ENCODE results near the gene COG5. TPM values are rescaled to one million over a fixed set of nuclear protein-coding genes. Genes with fewer than 3 reads are reported as not detected.
A peak's percentile ranks its signal among the peaks of the same experiment; 100 is the strongest.

COG5 gene
- total RNA-seq, 2 experiments from 2014 or later: 40.9 to 60.2 TPM

- Histone ChIP-seq H3K4me1 (ENCODE audit: insufficient read depth, low read length, poor library complexity, severe bottlenecking) (peaks cover 18% of the 10 kb centered on the region), H3K4me2 (ENCODE audit: low read length) (peak overlapping the region; percentile 92), H3K4me3 (ENCODE audit: low read depth, low read length, poor library complexity, severe bottlenecking) (peak overlapping the region; percentile 85), H2AFZ (ENCODE audit: low read length) (peak overlapping the region; percentile 91), H3K9me2 (ENCODE audit: insufficient read depth, low read length) (no peaks in the 10 kb centered on the region), H3K9me3 (ENCODE audit: low read length) (no peaks in the 10 kb centered on the region), H3K79me2 (ENCODE audit: insufficient read depth, low read depth, low read length) (peaks cover 13% of the 10 kb centered on the region), H4K20me1 (ENCODE audit: insufficient read depth, low read length) (no peaks in the 10 kb centered on the region), H3K27ac (ENCODE audit: low read depth, low read length, poor library complexity, severe bottlenecking) (peak overlapping the region; percentile 45), H3K36me3 (ENCODE audit: insufficient read depth, low read length) (peaks cover 38% of the 10 kb centered on the region)
- DNase-seq (ENCODE audit: low spot score): no peak
- ChIA-PET POLR2A (interaction anchor here (1.1 kb wide), 1 partner anchor 16 kb away, joined by 3 read pairs; no protein-coding TSS in a partner anchor), CTCF (ENCODE audit: unreplicated experiment) (no interaction called here)
- TF ChIP-seq EZH2phosphoT487 (IDR thresholded peaks at IDR 0.05; ENCODE audit: borderline replicate concordance, low read depth, low read length): no peak
- intact Hi-C loops (cut with micrococcal nuclease; ENCODE audit: unreplicated experiment): loop anchor here (1.0 to 10.0 kb wide), 4 partner anchors 18 to 294 kb away; partner anchors contain the start of genes COG5 and DUS4L
- BruUV-seq (replicated peaks): TSS peak; percentile 65
These were observed 17.1 kb upstream of the COG5 start for GRCh38 chr7:107580716-107581383.

DNA sequence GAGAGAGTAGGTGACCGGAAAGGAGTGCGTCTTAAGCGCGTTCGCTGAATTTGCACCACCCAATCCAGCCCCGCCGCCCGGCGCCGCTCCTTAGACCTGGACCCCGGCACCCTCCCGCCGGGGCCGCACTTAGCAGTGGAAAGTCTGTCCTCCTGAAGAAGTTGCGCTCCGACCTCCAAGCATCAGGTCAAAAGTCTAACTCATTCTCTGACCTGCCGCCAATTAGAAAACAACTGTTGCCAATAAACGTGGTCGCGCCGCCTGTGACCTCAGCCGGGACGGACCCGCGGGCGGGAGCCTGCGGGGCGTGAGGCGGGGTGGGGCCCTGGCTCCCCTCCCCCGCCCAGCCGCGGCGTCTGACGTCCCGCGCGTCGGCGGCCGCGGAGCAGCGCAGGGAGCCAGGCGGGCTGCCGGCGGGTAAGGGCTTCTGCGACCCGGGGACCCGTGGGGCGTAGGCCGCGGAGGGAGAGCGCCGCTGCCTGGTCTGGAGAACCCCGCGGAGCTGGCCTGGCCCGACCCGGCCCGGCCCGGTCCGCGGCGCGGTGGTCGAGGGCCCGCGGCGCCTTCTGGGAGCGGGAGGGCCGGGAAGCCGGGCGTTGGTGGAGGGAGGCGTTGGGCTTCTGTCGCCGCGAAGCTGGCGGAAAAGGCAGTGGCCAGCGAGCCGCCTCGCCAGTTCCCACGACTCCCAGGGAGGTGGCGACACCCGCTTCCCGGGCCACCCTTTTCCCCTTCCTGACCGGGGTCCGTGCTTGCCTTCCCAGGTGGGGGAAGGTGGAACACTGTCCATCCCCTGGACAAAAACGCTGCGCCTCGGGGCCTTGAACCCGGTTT, 16.4 kb upstream of the COG5 start, which contains the start of gene BCAP29:
BCAP29 (plus strand) TSS at position 362 of the 831 bp plus-strand sequence. CDS start 527 bp downstream, outside the sequence.
- TF ChIP-seq CTCF (conservative IDR thresholded peaks at IDR 0.05; ENCODE audit: low read length) (peak; percentile 39), EZH2phosphoT487 (IDR thresholded peaks at IDR 0.05; ENCODE audit: borderline replicate concordance, low read depth, low read length) (no peak)
- intact Hi-C loops (cut with micrococcal nuclease; ENCODE audit: unreplicated experiment): loop anchor here (1.0 to 10.0 kb wide), 4 partner anchors 17 to 295 kb away; partner anchors contain the start of genes COG5 and DUS4L
- Histone ChIP-seq H3K27ac (ENCODE audit: low read depth, low read length, poor library complexity, severe bottlenecking) (peak within 1 kb of the TSS; percentile 45), H3K9me3 (ENCODE audit: low read length) (no peaks in the 10 kb centered on the region), H3K4me2 (ENCODE audit: low read length) (peak within 1 kb of the TSS; percentile 92), H3K79me2 (ENCODE audit: insufficient read depth, low read depth, low read length) (peaks cover 13% of the 10 kb centered on the region), H3K36me3 (ENCODE audit: insufficient read depth, low read length) (peaks cover 42% of the 10 kb centered on the region), H3K9me2 (ENCODE audit: insufficient read depth, low read length) (no peaks in the 10 kb centered on the region), H3K4me1 (ENCODE audit: insufficient read depth, low read length, poor library complexity, severe bottlenecking) (peaks cover 18% of the 10 kb centered on the region), H3K4me3 (ENCODE audit: low read depth, low read length, poor library complexity, severe bottlenecking) (peak within 1 kb of the TSS; percentile 85), H4K20me1 (ENCODE audit: insufficient read depth, low read length) (no peaks in the 10 kb centered on the region), H2AFZ (ENCODE audit: low read length) (peak within 1 kb of the TSS; percentile 91)
- no TSS peak for BruUV-seq (replicated peaks)
- CTCF ChIA-PET (ENCODE audit: unreplicated experiment): no interaction called here
- POLR2A ChIA-PET: interaction anchor here (0.7 to 1.3 kb wide), 5 partner anchors 16 to 44 kb away, joined by 3 to 4 read pairs (median 3); partner anchors contain the start of genes COG5 and DUS4L
- peak; percentile 82 for DNase-seq (ENCODE audit: low spot score)

- CTCF ChIA-PET (ENCODE audit: unreplicated experiment): no interaction called here
- DNase-seq (ENCODE audit: low spot score): no peak
- peak overlapping the region; percentile 92 for H3K4me2 ChIP-seq (ENCODE audit: low read length)
- POLR2A ChIA-PET: interaction anchor here (0.7 to 1.3 kb wide), 5 partner anchors 15 to 44 kb away, joined by 3 to 4 read pairs (median 3); partner anchors contain the start of genes COG5 and DUS4L
- H3K27ac ChIP-seq (ENCODE audit: low read depth, low read length, poor library complexity, severe bottlenecking): peak overlapping the region; percentile 45
- no peak for TF ChIP-seq EZH2phosphoT487 (IDR thresholded peaks at IDR 0.05; ENCODE audit: borderline replicate concordance, low read depth, low read length)
- no peak for TF ChIP-seq CTCF (conservative IDR thresholded peaks at IDR 0.05; ENCODE audit: low read length)
- H3K4me3 ChIP-seq (ENCODE audit: low read depth, low read length, poor library complexity, severe bottlenecking): peak overlapping the region; percentile 85
- no peaks in the 10 kb centered on the region for H3K9me3 ChIP-seq (ENCODE audit: low read length)
- no peaks in the 10 kb centered on the region for H3K9me2 ChIP-seq (ENCODE audit: insufficient read depth, low read length)
- intact Hi-C loops (cut with micrococcal nuclease; ENCODE audit: unreplicated experiment): no loop called here
- peak overlapping the region; percentile 91 for H2AFZ ChIP-seq (ENCODE audit: low read length)
- no peaks in the 10 kb centered on the region for H4K20me1 ChIP-seq (ENCODE audit: insufficient read depth, low read length)
- peaks cover 42% of the 10 kb centered on the region for H3K36me3 ChIP-seq (ENCODE audit: insufficient read depth, low read length)
- TSS peak; percentile 93 for BruUV-seq (replicated peaks)
- peaks cover 18% of the 10 kb centered on the region for H3K4me1 ChIP-seq (ENCODE audit: insufficient read depth, low read length, poor library complexity, severe bottlenecking)
- H3K79me2 ChIP-seq (ENCODE audit: insufficient read depth, low read depth, low read length): peaks cover 13% of the 10 kb centered on the region
These were observed 15.8 kb upstream of the COG5 start for GRCh38 chr7:107579554-107579884.

Measured in OCI-LY7 (cell line).